ENCODE results near the gene ZNF282. TPM values are rescaled to one million over a fixed set of nuclear protein-coding genes. Genes with fewer than 3 reads are reported as not detected.
A peak's percentile ranks its signal among the peaks of the same experiment; 100 is the strongest.

The ZNF282 gene
- total RNA-seq, 1 donor from 2014 or later: 28.1 TPM

- Histone ChIP-seq H3K9ac (ENCODE audit: low read length) (no peak overlapping the region), H3K27ac (ENCODE audit: low read depth, low read length) (no peak overlapping the region), H3K36me3 (ENCODE audit: insufficient read depth, low read length) (no peaks in the 10 kb centered on the region), H3K4me2 (ENCODE audit: low read length) (no peak overlapping the region), H3K4me1 (ENCODE audit: insufficient read depth, low read length) (peaks cover 7% of the 10 kb centered on the region), H3K4me3 (ENCODE audit: insufficient read depth, low read depth, low read length) (no peak overlapping the region), H3K9me3 (ENCODE audit: insufficient read depth, low read depth, low read length) (no peaks in the 10 kb centered on the region), H3K79me2 (ENCODE audit: insufficient read depth, low read length) (peaks cover 19% of the 10 kb centered on the region), H2AFZ (ENCODE audit: low read depth, low read length) (no peak overlapping the region), H4K20me1 (ENCODE audit: insufficient read depth, low read length) (peaks cover 8% of the 10 kb centered on the region), H3K27me3 (ENCODE audit: insufficient read depth, low read length) (no peaks in the 10 kb centered on the region)
- H3K36me3 Mint-ChIP-seq (ENCODE audit: low read depth, unreplicated experiment): no peaks in the 10 kb centered on the region
- H3K4me3 Mint-ChIP-seq (ENCODE audit: unreplicated experiment): no peak overlapping the region
- peaks cover 3% of the 10 kb centered on the region for H3K27me3 Mint-ChIP-seq (ENCODE audit: low read depth, unreplicated experiment)
- no peak for FAIRE-seq
- no peaks in the 10 kb centered on the region for H3K9me3 Mint-ChIP-seq (ENCODE audit: unreplicated experiment)
- peaks cover 2% of the 10 kb centered on the region for H3K4me1 Mint-ChIP-seq (ENCODE audit: low read depth, unreplicated experiment)
- DNase-seq (ENCODE audit: low read depth): no peak
- no peak for TF ChIP-seq CTCF (IDR thresholded peaks at IDR 0.05; ENCODE audit: insufficient read depth, low read depth, low read length)
- TF ChIP-seq EZH2 (IDR thresholded peaks at IDR 0.05; ENCODE audit: insufficient read depth, low read length): no peak
- no peak overlapping the region for H3K27ac Mint-ChIP-seq (ENCODE audit: unreplicated experiment)
These were observed 3.5 kb upstream of the ZNF282 start for GRCh38 chr7:149191851-149192250.

- Histone ChIP-seq H3K4me1 (ENCODE audit: insufficient read depth, low read length) (peaks cover 27% of the 10 kb centered on the region), H3K36me3 (ENCODE audit: insufficient read depth, low read length) (peaks cover 6% of the 10 kb centered on the region), H4K20me1 (ENCODE audit: insufficient read depth, low read length) (peaks cover 32% of the 10 kb centered on the region), H3K27me3 (ENCODE audit: insufficient read depth, low read length) (no peaks in the 10 kb centered on the region), H3K27ac (ENCODE audit: low read depth, low read length) (no peak overlapping the region), H3K4me3 (ENCODE audit: insufficient read depth, low read depth, low read length) (peak overlapping the region; percentile 86), H3K79me2 (ENCODE audit: insufficient read depth, low read length) (peaks cover 35% of the 10 kb centered on the region), H3K9ac (ENCODE audit: low read length) (peak overlapping the region; percentile 87), H2AFZ (ENCODE audit: low read depth, low read length) (peak overlapping the region; percentile 85), H3K9me3 (ENCODE audit: insufficient read depth, low read depth, low read length) (no peaks in the 10 kb centered on the region), H3K4me2 (ENCODE audit: low read length) (peak overlapping the region; percentile 94)
- Mint-ChIP-seq H3K4me3 (ENCODE audit: unreplicated experiment) (peak overlapping the region; percentile 82), H3K4me1 (ENCODE audit: low read depth, unreplicated experiment) (peaks cover 23% of the 10 kb centered on the region), H3K27me3 (ENCODE audit: low read depth, unreplicated experiment) (peaks cover 3% of the 10 kb centered on the region), H3K36me3 (ENCODE audit: low read depth, unreplicated experiment) (peaks cover 11% of the 10 kb centered on the region), H3K9me3 (ENCODE audit: unreplicated experiment) (no peaks in the 10 kb centered on the region), H3K27ac (ENCODE audit: unreplicated experiment) (no peak overlapping the region)
- FAIRE-seq: no peak
- TF ChIP-seq CTCF (IDR thresholded peaks at IDR 0.05; ENCODE audit: insufficient read depth, low read depth, low read length) (no peak), EZH2 (IDR thresholded peaks at IDR 0.05; ENCODE audit: insufficient read depth, low read length) (no peak)
- no peak for DNase-seq (ENCODE audit: low read depth)
These were observed 557 bp upstream of the ZNF282 start for GRCh38 chr7:149194799-149195179.

- H3K4me1 ChIP-seq (ENCODE audit: insufficient read depth, low read length): peaks cover 32% of the 10 kb centered on the region
These were observed 882 bp downstream of the ZNF282 start for GRCh38 chr7:149196151-149196704.

More at GRCh38 chr7:149196151-149196704, 882 bp downstream of the ZNF282 start:
- peaks cover 47% of the 10 kb centered on the region for H3K79me2 ChIP-seq (ENCODE audit: insufficient read depth, low read length)
- peak overlapping the region; percentile 86 for H3K4me3 ChIP-seq (ENCODE audit: insufficient read depth, low read depth, low read length)
- H3K36me3 ChIP-seq (ENCODE audit: insufficient read depth, low read length): peaks cover 17% of the 10 kb centered on the region
- peak overlapping the region; percentile 79 for H3K27ac ChIP-seq (ENCODE audit: low read depth, low read length)
- peaks cover 3% of the 10 kb centered on the region for H3K27me3 Mint-ChIP-seq (ENCODE audit: low read depth, unreplicated experiment)
- peak overlapping the region; percentile 90 for H3K27ac Mint-ChIP-seq (ENCODE audit: unreplicated experiment)
- H2AFZ ChIP-seq (ENCODE audit: low read depth, low read length): no peak overlapping the region
- peaks cover 34% of the 10 kb centered on the region for H3K4me1 Mint-ChIP-seq (ENCODE audit: low read depth, unreplicated experiment)
- no peaks in the 10 kb centered on the region for H3K9me3 ChIP-seq (ENCODE audit: insufficient read depth, low read depth, low read length)
- TF ChIP-seq EZH2 (IDR thresholded peaks at IDR 0.05; ENCODE audit: insufficient read depth, low read length) (no peak), CTCF (IDR thresholded peaks at IDR 0.05; ENCODE audit: insufficient read depth, low read depth, low read length) (no peak)
- DNase-seq (ENCODE audit: low read depth) (no peak), FAIRE-seq (no peak)
- H3K9me3 Mint-ChIP-seq (ENCODE audit: unreplicated experiment): no peaks in the 10 kb centered on the region
- H3K36me3 Mint-ChIP-seq (ENCODE audit: low read depth, unreplicated experiment): peaks cover 21% of the 10 kb centered on the region
- H3K4me3 Mint-ChIP-seq (ENCODE audit: unreplicated experiment): peak overlapping the region; percentile 97
- H4K20me1 ChIP-seq (ENCODE audit: insufficient read depth, low read length): peaks cover 36% of the 10 kb centered on the region
- peak overlapping the region; percentile 87 for H3K9ac ChIP-seq (ENCODE audit: low read length)
- H3K4me2 ChIP-seq (ENCODE audit: low read length): peak overlapping the region; percentile 94
- no peaks in the 10 kb centered on the region for H3K27me3 ChIP-seq (ENCODE audit: insufficient read depth, low read length)

Data from astrocyte (in vitro differentiated cells and primary cell).